CD4-positive, alpha-beta T cell treated with Interleukin-4 for 1 hour (primary cell): ENCODE results near the gene TEAD1.

Source experiments
- DNase-seq, 2 donors: peaks; one replicate each; pipeline ENCODE4 v3.0.0-alpha.2; 2020 to 2022

Gene TEAD1

GRCh38 chr11:12845163-12845562, 170.9 kb downstream of the TEAD1 start:
- DNase-seq: no peak

GRCh38 chr11:12845739-12846358, 171.6 kb downstream of the TEAD1 start:
- no peak for DNase-seq

GRCh38 chr11:12846786-12847615, 172.8 kb downstream of the TEAD1 start:
- DNase-seq: no peak

- DNase-seq: no peak
These were observed 174.2 kb downstream of the TEAD1 start for GRCh38 chr11:12848413-12848812.

DNA sequence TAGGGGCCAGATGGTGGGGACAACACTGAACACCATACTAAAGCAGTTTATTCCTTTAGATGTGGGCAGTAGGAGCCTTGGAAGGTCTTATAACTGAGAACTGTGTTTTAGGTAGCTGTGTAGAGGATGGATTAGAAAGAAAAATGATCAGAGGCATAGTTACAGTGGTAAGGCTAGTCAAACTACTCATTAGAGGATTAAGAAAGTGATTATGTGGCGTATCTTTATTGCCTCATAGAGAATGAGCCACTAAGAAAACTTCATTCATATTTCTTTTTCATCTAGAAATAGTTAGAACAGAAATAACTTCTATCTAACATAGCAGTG, 179.1 kb downstream of the TEAD1 start:
- DNase-seq: no peak

- DNase-seq: no peak
These were observed 179.6 kb downstream of the TEAD1 start for GRCh38 chr11:12853652-12854296.

DNA sequence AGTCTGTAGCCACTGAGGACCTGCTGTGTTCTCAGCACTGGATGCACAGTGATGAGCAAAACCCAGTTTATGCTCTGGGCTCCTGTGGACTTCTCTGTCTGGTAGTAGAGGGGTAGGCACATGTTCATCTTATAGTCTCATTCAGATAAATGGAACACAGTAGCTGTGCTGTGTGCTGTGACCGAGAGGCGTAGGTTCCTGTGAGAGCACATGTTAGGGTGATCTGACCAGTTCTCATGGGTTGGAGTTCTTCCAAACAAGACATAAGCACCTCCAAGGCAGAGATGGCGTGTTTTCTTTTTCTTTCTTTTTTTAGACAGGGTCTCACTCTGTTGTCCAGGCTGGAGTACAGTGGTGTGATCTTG, 180.1 kb downstream of the TEAD1 start:
- no peak for DNase-seq

GRCh38 chr11:12854829-12855228, 180.6 kb downstream of the TEAD1 start:
- DNase-seq: no peak

GRCh38 chr11:12856338-12856737, 182.1 kb downstream of the TEAD1 start:
- no peak for DNase-seq

GRCh38 chr11:12857572-12857971, 183.4 kb downstream of the TEAD1 start:
- no peak for DNase-seq

DNA sequence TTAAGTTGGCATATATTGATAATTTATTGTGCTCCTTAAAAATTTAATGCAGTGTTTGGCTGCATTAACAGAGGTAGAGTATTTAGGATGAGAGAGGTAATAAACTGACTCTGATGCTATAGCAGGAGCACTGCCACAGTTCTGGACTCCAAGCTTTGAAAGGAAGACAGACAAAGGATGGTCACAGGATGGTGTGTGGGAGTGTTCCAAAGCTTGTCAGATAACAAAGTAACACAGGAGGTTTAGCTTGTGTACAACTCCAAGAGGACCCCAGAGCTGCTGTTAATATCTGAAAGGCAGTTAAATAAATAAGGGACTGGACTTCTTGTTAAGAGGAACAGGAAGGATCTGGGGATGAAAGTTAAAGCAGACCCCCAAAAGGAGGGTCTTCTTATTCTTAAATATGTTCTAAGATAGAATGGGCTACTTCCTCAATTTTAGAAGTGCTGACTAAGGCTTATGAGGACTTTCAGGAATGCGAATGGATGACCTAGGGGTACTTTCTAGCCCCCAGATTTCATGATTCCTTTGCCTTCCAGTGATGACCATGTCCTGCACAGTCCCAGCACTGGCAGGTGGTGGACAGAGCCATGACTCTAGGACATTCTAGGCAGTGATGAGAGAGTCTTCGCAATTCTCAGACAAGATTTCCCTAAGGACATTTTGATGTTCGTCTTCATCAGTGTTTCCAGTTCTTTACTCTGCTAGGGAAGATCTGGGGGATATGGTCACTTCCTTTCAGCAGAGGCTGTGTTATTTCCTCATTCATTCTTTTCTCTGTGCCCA, 185.8 kb downstream of the TEAD1 start:
- no peak for DNase-seq

DNA sequence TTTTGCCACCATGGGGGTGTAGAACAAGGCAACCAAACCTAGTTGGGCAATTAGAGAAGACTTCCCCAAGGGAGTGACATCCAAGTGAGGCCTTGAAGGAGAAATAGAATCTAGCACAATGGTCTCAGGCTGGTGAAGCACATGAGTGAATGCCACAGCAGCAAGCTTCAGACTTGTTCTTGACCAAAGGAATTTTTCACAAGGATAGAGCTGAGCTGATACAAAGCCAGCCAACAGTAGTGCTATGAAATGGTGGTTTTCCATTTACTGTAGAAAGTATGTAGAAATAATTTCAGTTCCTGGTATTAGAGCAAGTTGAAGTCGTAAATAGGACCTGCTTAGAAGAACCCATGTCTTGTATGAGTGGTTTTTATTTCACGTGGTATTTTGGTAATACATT, 186.6 kb downstream of the TEAD1 start:
- no peak for DNase-seq

GRCh38 chr11:12862696-12863469, 188.7 kb downstream of the TEAD1 start:
- no peak for DNase-seq

- no peak for DNase-seq
These were observed 189.4 kb downstream of the TEAD1 start for GRCh38 chr11:12863605-12864121.

GRCh38 chr11:12864316-12865156, 190.3 kb downstream of the TEAD1 start:
- DNase-seq: no peak

DNA sequence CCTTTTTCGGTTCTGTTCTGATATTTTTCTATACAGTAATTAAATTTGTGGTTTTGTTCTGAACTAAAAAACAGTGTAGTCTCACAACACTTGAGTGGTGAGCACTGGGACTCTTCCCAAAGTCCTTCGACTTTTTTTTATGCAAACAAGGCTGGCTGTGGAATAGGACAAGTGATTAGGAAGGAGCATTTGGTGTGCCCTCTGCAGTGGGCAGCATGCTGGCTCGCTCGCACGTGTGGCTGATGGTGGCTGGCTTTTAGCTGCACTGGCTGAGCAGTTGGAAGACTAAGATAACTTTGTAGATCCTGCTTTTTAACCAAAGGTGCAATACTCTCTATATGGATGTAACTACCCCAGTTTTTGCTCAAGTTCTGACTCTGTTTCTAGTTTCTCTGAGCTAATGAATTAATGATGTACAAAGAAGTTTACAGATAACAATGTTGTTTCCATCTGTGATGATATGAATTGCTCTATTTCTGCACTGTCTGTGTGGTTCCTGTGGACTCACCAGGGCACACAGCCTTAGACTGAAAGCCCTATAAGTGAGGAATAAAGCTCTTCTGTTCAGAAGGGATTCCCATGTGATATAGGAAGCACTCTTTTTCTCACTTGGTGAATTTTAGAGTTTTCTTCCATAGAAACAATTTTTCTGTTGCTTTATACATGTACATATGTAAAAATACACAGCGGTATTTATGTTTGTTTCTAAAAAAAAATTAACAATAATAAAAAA, 191.8 kb downstream of the TEAD1 start:
- DNase-seq: no peak

DNA sequence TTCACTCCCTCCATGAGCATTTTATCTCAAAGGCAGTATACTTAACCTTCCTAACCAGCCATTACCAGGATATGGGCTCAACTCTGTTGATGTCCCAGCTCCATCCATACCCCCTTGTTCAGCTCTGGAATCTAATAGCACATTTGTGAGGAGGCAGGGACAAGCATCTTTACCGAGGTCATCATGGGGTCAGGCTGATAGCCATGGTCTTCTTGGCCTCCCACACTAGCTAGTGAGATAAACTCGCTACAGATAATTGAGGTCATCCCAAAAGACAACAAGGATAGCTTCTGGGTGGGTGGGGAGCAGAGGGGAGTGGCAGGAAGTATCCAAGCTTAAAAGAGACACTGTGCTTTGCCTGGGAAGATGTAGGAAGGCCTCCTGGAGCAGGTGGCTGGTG, 193.3 kb downstream of the TEAD1 start:
- DNase-seq: no peak

- DNase-seq: no peak
These were observed 194.3 kb downstream of the TEAD1 start for GRCh38 chr11:12868315-12869073.

DNA sequence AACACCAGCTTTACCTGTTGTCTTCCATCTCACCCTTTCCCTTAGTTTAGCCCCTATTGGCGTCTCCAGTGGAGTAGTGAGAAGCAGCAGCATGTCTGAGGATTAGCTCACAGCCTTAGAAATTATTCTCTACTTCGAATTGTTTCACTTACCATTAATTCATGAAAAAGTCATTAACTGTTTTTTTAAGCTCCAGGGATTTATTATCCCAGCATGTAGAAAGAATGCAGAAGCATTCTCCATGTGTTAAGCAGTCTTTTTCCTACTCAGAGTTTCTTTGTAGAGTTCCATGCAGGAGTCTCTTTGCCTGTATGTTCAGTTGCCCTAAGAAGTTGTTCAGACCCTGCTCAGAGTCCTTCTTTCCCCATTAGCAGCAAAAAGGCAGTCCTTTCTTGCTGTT, 197.0 kb downstream of the TEAD1 start:
- no peak for DNase-seq

- no peak for DNase-seq
These were observed 197.6 kb downstream of the TEAD1 start for GRCh38 chr11:12871788-12872321.
